B cell (primary cell): ENCODE data around the gene MRPL18.

ENCODE experiments used
- EZH2 ChIP-seq: IDR thresholded peaks from 2 replicates; pipeline ENCODE4 v1.6.1; 2012; ENCODE audit warnings: borderline replicate concordance, low read depth, mild to moderate bottlenecking, moderate library complexity, low read length; ENCODE audit not compliant: insufficient read depth, poor library complexity, severe bottlenecking
- TF ChIP-seq, protein P1 (sequence below): fragments of 200-600 bp; IDR thresholded peaks from one replicate; pipeline ENCODE4 v1.8.0; 2022; ENCODE audit warnings: antibody characterized with exemption, mild to moderate bottlenecking

DNA sequence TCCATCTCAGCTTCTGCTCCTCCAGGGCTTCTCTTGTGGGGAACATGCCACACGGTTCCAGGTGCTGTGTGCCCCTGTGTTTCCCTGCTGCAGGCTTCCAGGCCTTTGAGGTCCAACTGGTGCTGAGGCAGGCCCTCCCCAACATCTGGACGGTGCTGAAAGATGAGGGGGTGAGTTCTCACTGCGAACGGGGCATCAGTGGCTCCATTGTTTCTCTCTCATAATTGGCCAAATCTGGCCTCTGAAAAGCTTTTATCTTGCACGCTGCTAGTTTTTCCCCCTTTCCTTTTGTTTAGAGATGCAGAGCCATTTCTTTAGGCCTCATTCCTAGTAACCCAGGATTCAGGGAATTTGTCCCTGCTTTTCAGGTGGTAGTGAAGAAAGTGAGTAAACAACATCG lies 18.4 kb downstream of the MRPL18 start:
- TF ChIP-seq, protein P1, sequence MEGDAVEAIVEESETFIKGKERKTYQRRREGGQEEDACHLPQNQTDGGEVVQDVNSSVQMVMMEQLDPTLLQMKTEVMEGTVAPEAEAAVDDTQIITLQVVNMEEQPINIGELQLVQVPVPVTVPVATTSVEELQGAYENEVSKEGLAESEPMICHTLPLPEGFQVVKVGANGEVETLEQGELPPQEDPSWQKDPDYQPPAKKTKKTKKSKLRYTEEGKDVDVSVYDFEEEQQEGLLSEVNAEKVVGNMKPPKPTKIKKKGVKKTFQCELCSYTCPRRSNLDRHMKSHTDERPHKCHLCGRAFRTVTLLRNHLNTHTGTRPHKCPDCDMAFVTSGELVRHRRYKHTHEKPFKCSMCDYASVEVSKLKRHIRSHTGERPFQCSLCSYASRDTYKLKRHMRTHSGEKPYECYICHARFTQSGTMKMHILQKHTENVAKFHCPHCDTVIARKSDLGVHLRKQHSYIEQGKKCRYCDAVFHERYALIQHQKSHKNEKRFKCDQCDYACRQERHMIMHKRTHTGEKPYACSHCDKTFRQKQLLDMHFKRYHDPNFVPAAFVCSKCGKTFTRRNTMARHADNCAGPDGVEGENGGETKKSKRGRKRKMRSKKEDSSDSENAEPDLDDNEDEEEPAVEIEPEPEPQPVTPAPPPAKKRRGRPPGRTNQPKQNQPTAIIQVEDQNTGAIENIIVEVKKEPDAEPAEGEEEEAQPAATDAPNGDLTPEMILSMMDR = no peak
- no peak for TF ChIP-seq EZH2
